NCI-H1417 (cell line): ENCODE measurements around the gene ALAS1.
"Not testable (repeated sequence)": the region's sequence is repeated elsewhere in the genome, so short reads cannot be mapped to it uniquely, and the experiment has no call there.

Source experiments
- DNase-seq, 3 experiments: peaks; one replicate each; lab custom pipeline; 2025; lab: John Stamatoyannopoulos, UW

ALAS1 gene

GRCh38 chr3:52197842-52198625, at the start of gene ALAS1:
ALAS1 (plus strand) TSS chr3:52198160; CDS start chr3:52199242, 1,082 bp downstream.
- DNase-seq: peak; percentile 85 to 89 (median 88)

DNA sequence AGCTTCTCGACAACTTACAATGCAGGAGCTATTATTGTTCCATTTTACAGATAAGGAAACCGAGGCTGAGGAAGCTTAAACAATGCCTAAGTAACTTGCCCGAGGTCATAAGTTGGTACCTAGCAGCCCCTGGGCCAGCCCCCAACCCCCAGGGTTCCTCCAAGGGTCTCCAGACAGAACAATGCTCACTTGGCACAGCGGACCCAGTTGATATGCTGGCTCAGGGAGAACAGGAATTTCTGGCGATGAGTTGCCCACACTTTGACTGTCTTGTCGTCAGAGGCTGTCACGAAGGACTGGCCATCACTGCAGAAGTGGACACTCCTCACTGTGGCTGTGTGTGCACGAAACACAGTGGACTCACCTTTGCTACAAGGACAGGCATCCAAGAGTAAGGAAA, 48.9 kb upstream of the ALAS1 start:
- no peak for DNase-seq

GRCh38 chr3:52149726-52150125, 48.2 kb upstream of the ALAS1 start:
- no peak for DNase-seq

GRCh38 chr3:52150357-52150756, 47.6 kb upstream of the ALAS1 start:
- DNase-seq: no peak

DNA sequence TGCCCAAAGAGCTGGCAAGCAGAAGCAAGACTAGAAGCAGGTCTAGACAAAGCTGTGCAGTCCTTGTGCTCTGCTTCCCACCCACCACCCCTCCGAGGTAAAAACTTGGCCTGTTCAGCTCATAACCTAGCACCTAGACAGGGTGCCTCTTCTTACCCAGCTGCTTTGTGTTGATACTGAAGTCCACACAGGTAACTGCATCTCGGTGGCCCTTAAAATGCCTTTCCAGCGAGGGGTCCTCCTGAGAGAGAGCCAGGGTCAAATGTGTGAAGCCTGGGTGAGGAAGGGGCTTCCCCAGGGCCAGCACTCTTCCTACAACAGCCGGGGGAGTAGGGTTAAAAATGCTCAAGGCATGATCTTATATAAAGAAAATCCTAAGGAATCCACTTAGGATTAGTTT, 47.1 kb upstream of the ALAS1 start:
- no peak for DNase-seq

DNA sequence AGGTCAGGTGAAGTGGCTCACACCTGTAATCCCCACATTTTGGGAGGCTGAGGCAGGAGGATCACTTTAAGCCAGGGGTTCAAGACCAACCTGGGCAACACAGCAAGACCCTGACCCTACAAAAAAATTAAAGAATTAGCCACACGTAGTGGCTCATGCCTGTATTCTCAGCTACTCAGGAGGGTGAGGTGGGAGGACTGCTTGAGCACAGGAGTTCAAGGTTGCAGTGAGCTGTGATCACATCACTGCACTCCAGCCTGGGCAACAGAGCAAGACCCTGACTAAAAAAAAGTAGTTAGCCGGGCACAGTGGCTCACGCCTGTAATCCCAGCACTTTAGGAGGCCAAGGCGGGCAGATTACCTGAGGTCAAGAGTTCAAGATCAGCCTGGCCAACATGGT, 46.0 kb upstream of the ALAS1 start:
- DNase-seq: not testable (repeated sequence)

- DNase-seq: peak; percentile 23 to 73 (median 56)
Measured at GRCh38 chr3:52153389-52154096, 44.4 kb upstream of the ALAS1 start.

- DNase-seq: peak; percentile 89 to 97 (median 93)
Measured at GRCh38 chr3:52154135-52155094, 43.5 kb upstream of the ALAS1 start, which contains the start of gene POC1A. POC1A (minus strand) TSS chr3:52154423; CDS start chr3:52154372, 51 bp downstream.

- DNase-seq: no peak
Measured at GRCh38 chr3:52155912-52156311, 42.0 kb upstream of the ALAS1 start.

DNA sequence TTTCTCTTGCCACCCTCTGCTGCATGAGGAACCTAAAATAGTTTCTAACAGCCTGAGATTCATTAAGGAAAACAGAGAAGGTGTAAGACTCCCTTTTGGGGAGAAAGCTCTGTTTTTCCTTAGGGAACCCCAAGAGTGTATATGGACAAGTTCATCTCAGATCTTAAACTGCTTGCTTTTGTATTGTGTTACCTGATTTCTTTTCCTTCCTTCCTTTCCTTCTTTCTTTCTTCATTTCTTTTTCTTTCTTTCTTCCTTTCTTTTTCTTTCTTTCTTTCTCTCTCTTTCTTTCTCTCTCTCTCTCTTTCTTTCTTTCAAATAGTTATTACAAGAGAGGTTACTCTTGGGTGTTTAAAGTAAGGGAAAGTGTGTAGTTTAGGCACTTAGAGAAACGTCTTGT, 38.5 kb upstream of the ALAS1 start:
- no peak for DNase-seq

DNA sequence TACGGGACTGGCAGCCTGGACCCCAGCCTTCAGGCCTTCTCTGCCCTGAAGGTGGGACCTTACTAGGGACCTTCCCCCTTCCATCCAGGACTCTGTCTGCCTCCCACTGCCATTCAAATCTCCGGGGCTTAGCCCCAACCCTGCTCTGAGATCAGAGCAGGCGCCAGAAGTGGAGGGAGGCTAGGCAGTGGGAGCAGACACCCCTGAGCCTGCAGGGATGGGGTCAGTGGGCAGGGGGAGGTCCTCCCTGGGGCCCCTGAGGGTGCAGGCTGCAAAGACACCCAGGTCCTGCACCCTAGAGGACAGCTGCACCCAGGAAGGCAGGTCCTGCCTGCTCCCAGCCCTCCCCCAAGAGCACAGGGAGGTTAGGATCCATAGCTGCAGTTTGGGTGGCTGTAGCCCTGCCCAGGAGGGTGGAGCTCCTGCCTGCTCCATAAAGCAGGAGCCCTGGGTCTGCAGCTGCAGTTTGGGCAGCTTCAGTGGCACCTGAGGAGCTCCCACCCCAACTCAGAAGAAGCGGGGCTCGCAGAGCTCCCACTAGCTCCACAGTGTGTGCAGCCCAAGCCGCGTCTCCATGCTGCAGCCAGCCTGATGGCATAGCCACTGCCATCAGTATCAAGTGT, 35.6 kb upstream of the ALAS1 start:
- DNase-seq: no peak

DNA sequence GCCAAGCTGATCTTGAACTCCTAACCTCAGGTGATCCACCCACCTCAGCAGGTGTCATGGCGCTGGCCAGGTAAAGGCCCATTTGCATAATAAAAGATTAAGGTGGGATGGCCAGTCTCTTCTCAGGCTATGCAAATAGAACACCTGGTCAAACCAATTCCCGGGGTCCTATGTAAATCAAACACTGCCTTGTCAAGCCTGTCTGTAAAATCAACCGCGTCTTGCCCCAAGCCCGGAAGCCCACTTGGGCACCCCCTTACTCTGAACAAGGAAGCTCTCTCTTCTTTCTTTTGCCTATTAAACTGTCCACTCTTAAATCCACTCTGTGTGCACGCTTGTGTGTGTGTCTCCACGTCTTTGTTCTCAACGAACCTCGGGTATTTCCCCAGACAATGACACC, 30.7 kb upstream of the ALAS1 start:
- no peak for DNase-seq

DNA sequence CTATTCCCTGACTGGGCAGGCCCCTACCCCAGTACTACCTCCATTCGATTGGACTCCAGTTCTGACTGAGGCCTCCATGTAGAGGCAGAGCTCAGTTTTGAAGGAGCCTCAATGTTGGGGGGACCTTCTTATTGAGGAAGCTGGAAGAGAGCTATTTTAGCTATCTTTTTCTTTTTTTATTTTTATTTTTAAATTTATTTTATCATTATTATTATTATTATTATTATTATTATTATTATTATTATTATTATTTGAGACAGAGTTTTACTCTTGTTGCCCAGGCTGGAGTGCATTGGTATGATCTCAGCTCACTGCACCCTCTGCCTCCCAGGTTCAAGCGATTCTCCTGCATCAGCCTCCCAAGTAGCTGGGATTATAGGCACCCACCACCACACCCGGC, 27.7 kb upstream of the ALAS1 start:
- DNase-seq: not testable (repeated sequence)

- no peak for DNase-seq
Measured at GRCh38 chr3:52171514-52172261, 26.3 kb upstream of the ALAS1 start.

GRCh38 chr3:52172262-52172757, 25.6 kb upstream of the ALAS1 start:
- DNase-seq: no peak

DNA sequence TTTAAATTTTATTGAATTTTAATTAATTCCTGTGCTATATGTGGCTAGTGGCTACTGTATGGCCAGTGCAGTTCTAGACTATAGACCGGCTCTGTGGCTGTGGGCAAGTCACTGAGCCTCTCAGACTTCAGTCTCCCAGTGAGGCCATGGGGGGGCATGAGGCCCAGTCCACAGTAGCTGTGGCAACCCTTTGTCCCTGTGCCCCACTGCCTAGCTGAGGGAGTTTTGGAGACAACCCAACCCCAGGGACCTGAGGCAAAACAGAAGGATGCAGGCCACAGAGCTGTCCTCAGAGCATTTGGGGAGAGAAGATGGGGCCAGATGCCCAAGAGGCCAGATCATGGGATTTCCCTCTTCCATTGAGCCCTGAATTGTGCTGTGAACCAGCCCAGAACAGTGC, 24.9 kb upstream of the ALAS1 start:
- no peak for DNase-seq

DNA sequence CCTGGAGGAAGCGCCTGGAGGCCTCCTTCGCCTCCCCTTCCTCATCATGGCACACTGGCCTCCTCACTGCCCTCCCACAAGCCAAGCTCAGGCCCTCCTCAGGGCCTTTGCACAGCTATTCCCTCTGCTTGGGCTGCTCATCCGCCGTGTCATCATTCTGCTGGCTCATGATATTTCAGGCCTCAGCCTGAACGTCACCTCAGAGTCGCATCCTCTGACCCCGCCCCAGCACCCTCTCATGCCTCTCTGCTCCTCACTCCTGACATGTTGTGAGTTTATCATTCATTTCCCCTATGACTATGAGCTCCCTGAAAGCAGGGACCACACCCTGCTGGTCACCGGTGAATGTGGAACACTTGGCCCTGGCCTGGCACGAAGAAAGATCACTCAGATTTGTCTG, 23.1 kb upstream of the ALAS1 start:
- DNase-seq: no peak

- DNase-seq: no peak
Measured at GRCh38 chr3:52175416-52176179, 22.4 kb upstream of the ALAS1 start.

- no peak for DNase-seq
Measured at GRCh38 chr3:52176180-52176752, 21.7 kb upstream of the ALAS1 start.
